IMR-90 (cell line): Measurements from ENCODE around the gene FSIP1. TPM values are rescaled to one million over a fixed set of nuclear protein-coding genes. Genes with fewer than 3 reads are reported as not detected.
A peak's percentile ranks its signal among the peaks of the same experiment; 100 is the strongest.

Source experiments
- ATAC-seq: fragments of 200-7000 bp; cut with Tn5 transposase; 2 replicates; pipeline ENCODE4 v1.9.1; 2020; ENCODE audit warnings: low read depth, mild to moderate bottlenecking, moderate library complexity
- BruUV-seq: library from RNA; stranded (reverse); fragments of 400-500 nt; replicated peaks from 2 replicates; lab custom pipeline; 2021; lab: Mats Ljungman, UMichigan
- CTCF ChIA-PET: fragments of 300-600 bp; formaldehyde crosslinking; extraction: SDS; loops from one replicate; lab custom pipeline; 2021; ENCODE audit warnings: antibody characterized with exemption; lab: Yijun Ruan, JAX
- POLR2A ChIA-PET: fragments of 300-600 bp; sonication (Branson Sonifier 250); formaldehyde crosslinking; loops from one replicate; lab custom pipeline; 2022; ENCODE audit warnings: antibody characterized with exemption; ENCODE audit not compliant: unreplicated experiment; lab: Charles Lee
- DNase-seq: peaks from one replicate; pipeline ENCODE4 v3.0.0; 2013
- H2AFZ ChIP-seq: replicated peaks from 2 replicates; pipeline ENCODE3; 2013; ENCODE audit warnings: low read length, mild to moderate bottlenecking; ENCODE audit not compliant: poor library complexity
- H2AK5ac ChIP-seq: 2 replicates; pipeline ENCODE4 v1.6.1; 2013; ENCODE audit warnings: low read depth, low read length, inconsistent platforms
- H2AK9ac ChIP-seq: replicated peaks from 2 replicates; pipeline ENCODE3; 2013; ENCODE audit warnings: mild to moderate bottlenecking, low read depth, low read length, moderate library complexity; ENCODE audit not compliant: poor library complexity
- H2BK120ac ChIP-seq: 2 replicates; pipeline ENCODE4 v1.6.1; 2013; ENCODE audit warnings: low read depth, low read length, inconsistent platforms
- H2BK15ac ChIP-seq: 3 replicates; pipeline ENCODE4 v1.6.1; 2013; ENCODE audit warnings: low read depth, low read length, inconsistent platforms
- H2BK20ac ChIP-seq: 2 replicates; pipeline ENCODE4 v1.6.1; 2013; ENCODE audit warnings: low read depth, mild to moderate bottlenecking, inconsistent platforms, low read length, moderate library complexity
- H2BK5ac ChIP-seq: 2 replicates; pipeline ENCODE4 v1.6.1; 2013; ENCODE audit warnings: mild to moderate bottlenecking, low read depth, low read length, inconsistent platforms; ENCODE audit not compliant: poor library complexity, severe bottlenecking
- H3K14ac ChIP-seq: replicated peaks from 2 replicates; pipeline ENCODE4 v1.6.1; 2013; ENCODE audit warnings: low read depth, low read length, inconsistent platforms
- H3K18ac ChIP-seq: 2 replicates; pipeline ENCODE4 v1.6.1; 2013; ENCODE audit warnings: low read depth, low read length, control low read depth
- H3K23ac ChIP-seq: 2 replicates; pipeline ENCODE4 v1.6.1; 2013; ENCODE audit warnings: low read depth, low read length, inconsistent platforms
- H3K27ac ChIP-seq: 2 replicates; pipeline ENCODE4 v1.5.1; 2013; ENCODE audit warnings: mild to moderate bottlenecking, control low read depth, low read length; ENCODE audit not compliant: insufficient read depth
- H3K27me3 ChIP-seq: 2 replicates; pipeline ENCODE4 v1.6.1; 2013; ENCODE audit warnings: low read length; ENCODE audit not compliant: control insufficient read depth, insufficient read depth
- H3K36me3 ChIP-seq: 2 replicates; pipeline ENCODE4 v1.6.1; 2013; ENCODE audit warnings: low read length, mixed read lengths; ENCODE audit not compliant: control insufficient read depth, insufficient read depth
- H3K4ac ChIP-seq: 2 replicates; pipeline ENCODE4 v1.6.1; 2013; ENCODE audit warnings: low read depth, low read length, inconsistent platforms
- H3K4me1 ChIP-seq: 2 replicates; pipeline ENCODE4 v1.6.1; 2013; ENCODE audit warnings: low read length, mixed read lengths; ENCODE audit not compliant: control insufficient read depth, insufficient read depth
- H3K4me2 ChIP-seq: 2 replicates; pipeline ENCODE4 v1.6.1; 2013; ENCODE audit warnings: low read depth, mild to moderate bottlenecking, control low read depth, low read length, moderate library complexity
- H3K4me3 ChIP-seq: 2 replicates; pipeline ENCODE4 v1.5.1; 2013; ENCODE audit warnings: low read depth, mild to moderate bottlenecking, control low read depth, low read length, moderate library complexity; ENCODE audit not compliant: insufficient read depth
- H3K56ac ChIP-seq: 2 replicates; pipeline ENCODE4 v1.6.1; 2013; ENCODE audit warnings: low read length, inconsistent platforms; ENCODE audit not compliant: insufficient read depth; ENCODE audit errors: extremely low read depth
- H3K79me1 ChIP-seq, 2 experiments: 2 replicates each; pipeline ENCODE4 v1.6.1; 2013; ENCODE audit warnings: low read length in 2 of 2, inconsistent platforms in 1 of 2, low read depth in 1 of 2
- H3K9ac ChIP-seq: 2 replicates; pipeline ENCODE4 v1.6.1; 2013; ENCODE audit warnings: low read depth, low read length, control low read depth
- H3K9me1 ChIP-seq: 2 replicates; pipeline ENCODE4 v1.6.1; 2013; ENCODE audit warnings: low read length, inconsistent platforms; ENCODE audit not compliant: insufficient read depth
- H3K9me3 ChIP-seq: 2 replicates; pipeline ENCODE4 v1.6.1; 2013; ENCODE audit warnings: low read length; ENCODE audit not compliant: control insufficient read depth, insufficient read depth
- H4K20me1 ChIP-seq: 2 replicates; pipeline ENCODE4 v1.6.1; 2013; ENCODE audit warnings: low read length, inconsistent platforms; ENCODE audit not compliant: insufficient read depth
- H4K5ac ChIP-seq: 2 replicates; pipeline ENCODE4 v1.6.1; 2013; ENCODE audit warnings: mild to moderate bottlenecking, low read depth, low read length, control low read depth
- H4K8ac ChIP-seq, 2 experiments: 2 replicates each; pipeline ENCODE4 v1.6.1; 2013; ENCODE audit warnings: low read depth in 2 of 2, low read length in 2 of 2, control low read depth in 1 of 2, inconsistent platforms in 1 of 2
- H4K91ac ChIP-seq: 2 replicates; pipeline ENCODE4 v1.6.1; 2013; ENCODE audit warnings: low read depth, low read length, inconsistent platforms; ENCODE audit not compliant: insufficient read depth
- MXI1 ChIP-seq: IDR thresholded peaks from 2 replicates; pipeline ENCODE4 v1.6.1; 2012; ENCODE audit warnings: low read depth, mild to moderate bottlenecking, low read length, moderate library complexity, borderline replicate concordance
- NFE2L2 ChIP-seq: fragments of 150-350 bp; IDR thresholded peaks from 2 replicates; pipeline ENCODE4 v1.6.1; 2016; ENCODE audit warnings: low read depth, mild to moderate bottlenecking, low read length
- RCOR1 ChIP-seq: IDR thresholded peaks from 2 replicates; pipeline ENCODE4 v1.6.1; 2012; ENCODE audit warnings: mild to moderate bottlenecking, low read length, improper control_type of control experiment; ENCODE audit not compliant: insufficient replicate concordance
- USF2 ChIP-seq: fragments of 150-350 bp; IDR thresholded peaks from 2 replicates; pipeline ENCODE4 v1.6.1; 2017; ENCODE audit warnings: mild to moderate bottlenecking, antibody characterized with exemption, low read length, low read depth
- WGBS, 2 experiments: methylation state at CpG; one replicate each; pipeline versions ENCODE4 v1.1.5 to v1.1.7; 2013; ENCODE audit warnings: missing lambda C conversion rate in 2 of 2; ENCODE audit not compliant: insufficient read length in 1 of 2; ENCODE audit errors: extremely low coverage in 2 of 2; 5-methylcytosine and 5-hydroxymethylcytosine counted together
- dilution Hi-C: fragments of 300-500 bp; cut with HindIII; formaldehyde crosslinking; loops from one replicate; pipeline ENCODE4 v1.14.3; 2018; ENCODE audit warnings: low sequenced_read_pairs; ENCODE audit not compliant: unreplicated experiment
- in situ Hi-C: fragments of 300-500 bp; cut with MboI; formaldehyde crosslinking; loops from 3 replicates; pipeline ENCODE4 v1.14.3; 2019; ENCODE audit warnings: low sequenced_read_pairs, inconsistent platforms, mixed read lengths
- intact Hi-C: fragments of 100-400 bp; cut with micrococcal nuclease; formaldehyde crosslinking; loops from 2 replicates; pipeline ENCODE4 v1.10.0; 2022
- polyA plus RNA-seq, 3 experiments: library from polyadenylated mRNA; depleted of rRNA; stranded (reverse); fragments of >200 nt; gene quantifications; 2 replicates each; pipeline ENCODE4 v1.2.3, GENCODE V29; 2012; ENCODE audit warnings: low replicate concordance in 1 of 3
- total RNA-seq: library from RNA; depleted of rRNA; stranded (reverse); fragments of >200 nt; gene quantifications from 2 replicates; pipeline ENCODE4 v1.2.3, GENCODE V29; 2012

FSIP1 gene
- total and polyA plus RNA-seq, 2 of the 4 experiments (the other 2 are of a cell fraction), result 0.10 to 0.18 TPM

- Histone ChIP-seq H2AK5ac (peak overlapping the region; percentile 27; the same call in 1 of the 2 replicates), H2BK20ac (no peak overlapping the region; the same call in 1 of the 2 replicates), H2BK15ac (no peak overlapping the region), H2BK5ac (no peak overlapping the region), H3K56ac (no peak overlapping the region), H3K27me3 (no peaks in the 10 kb centered on the region), H3K79me1 (no peaks in the 10 kb centered on the region; a peak in 1 of 4 replicates), H4K5ac (no peak overlapping the region), H3K14ac (no peak overlapping the region), H3K4me2 (no peak overlapping the region), H3K4me1 (peaks cover 9% of the 10 kb centered on the region), H3K9ac (no peak overlapping the region), H3K27ac (no peak overlapping the region), H3K9me3 (no peaks in the 10 kb centered on the region), H3K23ac (no peak overlapping the region), H4K8ac (no peak overlapping the region), H3K4me3 (no peak overlapping the region), H3K4ac (no peak overlapping the region), H3K9me1 (peaks cover 4% of the 10 kb centered on the region; the same call in 1 of the 2 replicates), H2BK120ac (no peak overlapping the region), H4K91ac (no peak overlapping the region), H2AFZ (peak overlapping the region; percentile 16), H4K20me1 (no peaks in the 10 kb centered on the region), H2AK9ac (no peak overlapping the region), H3K36me3 (no peaks in the 10 kb centered on the region), H3K18ac (no peak overlapping the region)
- POLR2A ChIA-PET, result no interaction called here
- dilution Hi-C loops (no loop called here), intact Hi-C loops (no loop called here), in situ Hi-C loops (no loop called here)
- CTCF ChIA-PET, result interaction anchor here (1.2 kb wide), 1 partner anchor 16 kb away, joined by 3 read pairs; no protein-coding TSS in a partner anchor
- WGBS, 2 experiments, result 0% methylated on average over 1 of the region's 1 CpG; no CpG with 5 or more reads in 1 of the 2 experiments
- ATAC-seq, result no peak
- BruUV-seq, result no TSS peak
- TF ChIP-seq USF2 (no peak), MXI1 (no peak), RCOR1 (no peak), NFE2L2 (no peak)
- DNase-seq, result no peak
Measured at GRCh38 chr15:39669241-39669640, 113.4 kb downstream of the FSIP1 start.
